RWPE2 (cell line): ENCODE data around the gene SFMBT2.

ENCODE experiments used
- ATAC-seq: fragments of 200-7000 bp; cut with Tn5 transposase; 3 replicates; pipeline ENCODE4 v1.9.1; 2021; ENCODE audit warnings: low read depth
- DNase-seq: peaks from one replicate; pipeline ENCODE4 v3.0.0-alpha.2; 2020; ENCODE audit warnings: low spot score
- H3K27ac ChIP-seq: fragments of 450-650 bp; 2 replicates; pipeline ENCODE4 v1.5.1; 2017; ENCODE audit warnings: mild to moderate bottlenecking; ENCODE audit not compliant: poor library complexity, severe bottlenecking
- H3K27me3 ChIP-seq: fragments of 250-450 bp; sonication (Bioruptor Pico); 2 replicates; pipeline ENCODE4 v1.5.1; 2021; ENCODE audit warnings: mild to moderate bottlenecking, moderate library complexity; ENCODE audit not compliant: insufficient read depth, poor library complexity, severe bottlenecking
- H3K36me3 ChIP-seq: fragments of 250-450 bp; sonication (Bioruptor Pico); 2 replicates; pipeline ENCODE4 v1.5.1; 2020; ENCODE audit warnings: low read depth, mild to moderate bottlenecking, moderate library complexity
- H3K4me1 ChIP-seq: fragments of 250-450 bp; sonication (Bioruptor Pico); 2 replicates; pipeline ENCODE4 v1.5.1; 2021; ENCODE audit warnings: mild to moderate bottlenecking, moderate library complexity; ENCODE audit not compliant: insufficient read depth, poor library complexity, severe bottlenecking
- H3K4me3 ChIP-seq: fragments of 250-450 bp; sonication (Bioruptor Pico); 2 replicates; pipeline ENCODE4 v1.5.1; 2021; ENCODE audit warnings: mild to moderate bottlenecking, moderate library complexity; ENCODE audit not compliant: severe bottlenecking
- H3K9me3 ChIP-seq: fragments of 250-450 bp; sonication (Bioruptor Pico); 2 replicates; pipeline ENCODE4 v1.5.1; 2021; ENCODE audit warnings: mild to moderate bottlenecking, moderate library complexity; ENCODE audit not compliant: severe bottlenecking
- CTCF ChIP-seq: fragments of 450-650 bp; IDR thresholded peaks from one replicate; pipeline ENCODE4 v1.5.1; 2017; ENCODE audit warnings: mild to moderate bottlenecking, moderate library complexity; ENCODE audit not compliant: poor library complexity, severe bottlenecking

Gene SFMBT2

GRCh38 chr10:7343040-7343439 is 67.8 kb downstream of the SFMBT2 start:
- no peak for DNase-seq
- Histone ChIP-seq H3K27me3 (no peaks in the 10 kb centered on the region), H3K9me3 (no peaks in the 10 kb centered on the region), H3K27ac (no peak overlapping the region), H3K4me1 (no peaks in the 10 kb centered on the region), H3K4me3 (no peak overlapping the region), H3K36me3 (no peaks in the 10 kb centered on the region)
- no peak for TF ChIP-seq CTCF
- no peak for ATAC-seq

GRCh38 chr10:7340179-7340874 is 70.5 kb downstream of the SFMBT2 start:
- H3K27ac ChIP-seq = no peak overlapping the region
- H3K4me3 ChIP-seq = no peak overlapping the region
- no peak for TF ChIP-seq CTCF
- no peak for ATAC-seq
- DNase-seq = no peak
- no peaks in the 10 kb centered on the region for H3K4me1 ChIP-seq
- H3K9me3 ChIP-seq = no peaks in the 10 kb centered on the region
- H3K27me3 ChIP-seq = no peaks in the 10 kb centered on the region
- H3K36me3 ChIP-seq = no peaks in the 10 kb centered on the region

DNA sequence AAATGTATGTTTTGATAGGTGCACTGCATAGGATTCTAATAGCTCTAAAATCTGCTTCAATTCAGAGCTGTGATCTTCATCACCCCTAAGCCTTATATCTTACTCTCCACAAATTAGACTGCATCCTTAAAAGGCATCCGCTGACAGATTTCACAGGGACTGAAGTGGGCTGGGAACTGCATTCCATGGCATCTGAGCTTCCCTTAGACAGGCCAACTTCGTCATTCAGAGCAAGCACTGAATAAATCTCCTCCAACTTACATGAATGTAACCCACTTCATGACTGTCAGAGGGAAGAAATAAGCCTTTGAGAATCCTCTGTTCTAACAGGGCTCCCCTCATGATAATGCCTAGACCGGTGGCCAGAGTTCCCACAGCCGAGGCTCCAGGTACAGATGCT is 71.3 kb downstream of the SFMBT2 start:
- H3K27me3 ChIP-seq = no peaks in the 10 kb centered on the region
- ATAC-seq = no peak
- no peak overlapping the region for H3K4me3 ChIP-seq
- no peak for TF ChIP-seq CTCF
- H3K27ac ChIP-seq = no peak overlapping the region
- H3K9me3 ChIP-seq = no peaks in the 10 kb centered on the region
- no peak for DNase-seq
- H3K4me1 ChIP-seq = no peaks in the 10 kb centered on the region
- H3K36me3 ChIP-seq = no peaks in the 10 kb centered on the region

DNA sequence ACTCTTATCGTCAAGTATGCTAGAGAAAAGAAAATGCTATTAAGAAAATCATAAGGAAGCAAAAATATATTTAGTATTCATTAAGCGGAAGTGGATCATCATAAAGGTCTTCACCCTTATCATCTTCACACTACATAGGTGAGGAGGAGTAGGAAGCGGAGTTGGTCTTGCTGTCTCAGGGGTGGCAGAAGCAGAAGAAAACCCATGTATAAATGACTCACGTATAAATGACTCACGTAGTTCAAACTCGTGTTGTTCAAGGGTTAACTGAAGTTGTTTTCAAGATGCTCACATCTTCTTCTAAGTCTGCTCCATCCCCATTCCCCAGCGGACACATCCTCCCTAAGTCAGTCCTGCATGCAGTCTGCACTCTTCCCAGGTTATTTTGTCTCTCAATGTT is 72.4 kb downstream of the SFMBT2 start:
- H3K27me3 ChIP-seq = no peaks in the 10 kb centered on the region
- TF ChIP-seq CTCF = no peak
- DNase-seq (no peak), ATAC-seq (no peak)
- no peaks in the 10 kb centered on the region for H3K36me3 ChIP-seq
- H3K4me3 ChIP-seq = no peak overlapping the region
- no peaks in the 10 kb centered on the region for H3K4me1 ChIP-seq
- no peaks in the 10 kb centered on the region for H3K9me3 ChIP-seq
- no peak overlapping the region for H3K27ac ChIP-seq

GRCh38 chr10:7337431-7338171 is 73.2 kb downstream of the SFMBT2 start:
- H3K27ac ChIP-seq = no peak overlapping the region
- H3K4me1 ChIP-seq = no peaks in the 10 kb centered on the region
- H3K4me3 ChIP-seq = no peak overlapping the region
- DNase-seq = no peak
- H3K9me3 ChIP-seq = no peaks in the 10 kb centered on the region
- no peaks in the 10 kb centered on the region for H3K27me3 ChIP-seq
- H3K36me3 ChIP-seq = no peaks in the 10 kb centered on the region
- no peak for TF ChIP-seq CTCF
- ATAC-seq = no peak
